Activated B cell treated with CpG ODN at 0.5 μM for 24 hours (primary cell): ENCODE results near the gene KDM4B. TPM values are rescaled to one million over a fixed set of nuclear protein-coding genes. Genes with fewer than 3 reads are reported as not detected.
A peak's percentile ranks its signal among the peaks of the same experiment; 100 is the strongest.

Source experiments
- ATAC-seq: fragments of 200-7000 bp; cut with Tn5 transposase; one replicate; pipeline ENCODE4 v1.10.0; 2021; ENCODE audit warnings: low read depth, mild to moderate bottlenecking, moderate library complexity
- CTCF ChIA-PET: fragments of 350-600 bp; sonication (Branson Sonifier 250); formaldehyde crosslinking; loops from one replicate; lab custom pipeline; 2021; ENCODE audit warnings: antibody characterized with exemption; lab: Charles Lee
- POLR2A ChIA-PET: fragments of 350-600 bp; sonication (Branson Sonifier 250); formaldehyde crosslinking; loops from one replicate; lab custom pipeline; 2021; ENCODE audit warnings: antibody characterized with exemption; lab: Charles Lee
- DNase-seq: peaks from one replicate; pipeline ENCODE4 v3.0.0; 2022
- H3K27ac Mint-ChIP-seq: one replicate; pipeline ENCODE4 v1.8.0; 2020; ENCODE audit warnings: mixed read lengths
- H3K27me3 Mint-ChIP-seq: one replicate; pipeline ENCODE4 v1.8.0; 2021; ENCODE audit warnings: mixed read lengths
- H3K36me3 Mint-ChIP-seq: one replicate; pipeline ENCODE4 v1.8.0; 2021; ENCODE audit warnings: low read depth, mixed read lengths
- H3K4me1 Mint-ChIP-seq: one replicate; pipeline ENCODE4 v1.8.0; 2021; ENCODE audit warnings: mixed read lengths
- H3K4me3 Mint-ChIP-seq: one replicate; pipeline ENCODE4 v1.8.0; 2020; ENCODE audit warnings: mild to moderate bottlenecking, mixed read lengths
- H3K9me3 Mint-ChIP-seq: one replicate; pipeline ENCODE4 v1.8.0; 2020; ENCODE audit warnings: mixed read lengths
- CTCF ChIP-seq: fragments of 200-600 bp; IDR thresholded peaks from one replicate; pipeline ENCODE4 v1.8.0; 2022; ENCODE audit warnings: antibody characterized with exemption, mild to moderate bottlenecking
- intact Hi-C: fragments of 100-400 bp; cut with micrococcal nuclease; formaldehyde crosslinking; loops from one replicate; pipeline ENCODE4 v1.15.1; 2024
- total RNA-seq: library from RNA; stranded (reverse); gene quantifications from 2 replicates; pipeline ENCODE4 v1.2.3, GENCODE V29; 2022

KDM4B gene
- total RNA-seq, 1 donor from 2014 or later: 88.9 TPM

DNA sequence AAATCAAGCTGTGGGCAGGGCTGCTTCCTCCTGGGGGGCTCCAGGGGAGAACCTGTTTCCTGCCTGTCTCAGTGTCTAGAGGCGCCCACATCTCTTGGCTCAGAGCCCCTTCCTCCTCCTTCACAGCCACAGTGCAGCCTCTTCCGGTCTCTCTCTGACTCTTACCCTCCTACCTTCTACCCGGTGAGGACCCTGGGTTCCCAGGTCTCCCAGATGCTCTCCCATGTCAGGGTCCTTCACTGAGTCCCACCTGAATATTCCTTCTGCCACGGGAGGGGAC, 153.1 kb downstream of the KDM4B start:
- no peaks in the 10 kb centered on the region for H3K27me3 Mint-ChIP-seq

GRCh38 chr19:5122671-5123409, 153.9 kb downstream of the KDM4B start:
- H3K9me3 Mint-ChIP-seq: no peaks in the 10 kb centered on the region
- ChIA-PET POLR2A (no interaction called here), CTCF (no interaction called here)
- DNase-seq (no peak), ATAC-seq (no peak)
- H3K36me3 Mint-ChIP-seq: peaks cover 21% of the 10 kb centered on the region
- no peak overlapping the region for H3K4me3 Mint-ChIP-seq
- H3K27ac Mint-ChIP-seq: peak overlapping the region; percentile 85
- intact Hi-C loops: no loop called here
- no peaks in the 10 kb centered on the region for H3K27me3 Mint-ChIP-seq
- no peak for TF ChIP-seq CTCF
- H3K4me1 Mint-ChIP-seq: peaks cover 54% of the 10 kb centered on the region

More for the DNA sequence above, 153.1 kb downstream of the KDM4B start:
- no peak for TF ChIP-seq CTCF
- POLR2A ChIA-PET: interaction anchor here (0.9 to 1.6 kb wide), 2 partner anchors 9 to 17 kb away, joined by 3 to 8 read pairs; no protein-coding TSS in a partner anchor
- peaks cover 21% of the 10 kb centered on the region for H3K36me3 Mint-ChIP-seq
- CTCF ChIA-PET: no interaction called here
- ATAC-seq (no peak), DNase-seq (no peak)
- peaks cover 48% of the 10 kb centered on the region for H3K4me1 Mint-ChIP-seq
- H3K4me3 Mint-ChIP-seq: no peak overlapping the region
- intact Hi-C loops: no loop called here
- no peaks in the 10 kb centered on the region for H3K9me3 Mint-ChIP-seq
- peak overlapping the region; percentile 85 for H3K27ac Mint-ChIP-seq

- Mint-ChIP-seq H3K27ac (no peak overlapping the region), H3K27me3 (no peaks in the 10 kb centered on the region), H3K4me1 (peaks cover 62% of the 10 kb centered on the region), H3K36me3 (peaks cover 21% of the 10 kb centered on the region), H3K4me3 (no peak overlapping the region), H3K9me3 (no peaks in the 10 kb centered on the region)
- intact Hi-C loops: no loop called here
- ChIA-PET CTCF (no interaction called here), POLR2A (no interaction called here)
- no peak for TF ChIP-seq CTCF
- no peak for DNase-seq
- no peak for ATAC-seq
Measured at GRCh38 chr19:5123646-5124045, 154.7 kb downstream of the KDM4B start.

DNA sequence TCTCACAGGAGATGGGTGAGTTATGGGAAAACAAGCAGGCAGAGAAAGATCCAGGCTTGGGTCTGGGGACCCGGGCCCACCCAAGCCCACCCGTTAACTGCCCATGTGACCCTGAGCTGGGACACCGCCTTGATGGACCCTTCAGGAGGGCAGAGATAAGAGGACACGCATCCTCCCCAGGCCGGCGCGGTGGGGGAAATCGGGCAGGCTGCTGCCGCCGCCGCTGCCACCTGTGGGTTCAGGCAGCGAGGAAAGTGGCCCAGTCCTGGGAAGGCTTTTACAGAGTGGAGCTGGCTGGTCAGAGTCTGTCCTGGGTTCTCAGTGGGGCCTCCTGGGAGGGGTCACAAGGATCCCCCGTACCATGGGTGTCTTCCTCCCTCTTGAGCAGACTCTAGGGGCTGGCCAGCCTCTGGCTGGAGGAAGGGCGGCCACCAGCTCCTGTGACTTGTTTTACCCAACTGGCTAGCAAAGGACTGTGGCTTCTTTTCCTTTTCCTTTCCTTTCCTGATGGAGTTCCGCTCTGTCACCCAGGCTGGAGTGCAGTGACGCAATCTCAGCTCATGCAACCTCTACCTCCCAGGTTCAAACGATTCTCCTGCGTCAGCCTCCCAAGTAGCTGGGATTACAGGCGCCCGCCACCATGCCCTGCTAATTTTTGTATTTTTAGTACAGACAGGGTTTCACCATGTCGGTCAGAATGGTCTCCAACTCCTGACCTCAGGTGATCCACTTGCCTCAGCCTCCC, 155.4 kb downstream of the KDM4B start:
- Mint-ChIP-seq H3K9me3 (no peaks in the 10 kb centered on the region), H3K4me1 (peaks cover 68% of the 10 kb centered on the region), H3K36me3 (peaks cover 17% of the 10 kb centered on the region), H3K27me3 (no peaks in the 10 kb centered on the region), H3K27ac (peak overlapping the region; percentile 50), H3K4me3 (no peak overlapping the region)
- TF ChIP-seq CTCF: no peak
- intact Hi-C loops: no loop called here
- ATAC-seq (no peak), DNase-seq (no peak)
- ChIA-PET CTCF (no interaction called here), POLR2A (interaction anchor here (0.6 kb wide), 1 partner anchor 25 kb away, joined by 3 read pairs; no protein-coding TSS in a partner anchor)

DNA sequence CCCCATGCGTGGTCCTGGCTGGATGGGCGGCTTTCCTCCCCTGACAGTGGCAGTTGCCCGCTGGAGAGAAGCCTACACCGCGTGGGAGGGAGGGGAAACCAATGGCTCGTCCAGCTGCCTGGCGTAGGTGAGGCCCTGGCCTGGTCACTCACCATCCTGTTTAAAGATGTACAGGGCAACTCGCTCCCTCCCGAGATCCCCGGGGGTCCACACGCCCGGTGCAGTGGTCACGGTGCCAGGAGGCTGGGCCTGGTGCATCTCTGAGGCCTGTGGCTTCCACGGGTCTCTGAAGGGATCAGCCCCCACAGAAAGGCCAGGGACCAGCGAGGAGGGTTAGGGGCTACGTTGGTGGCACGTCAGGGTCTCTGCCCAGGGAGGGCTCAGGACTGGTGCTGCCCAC, 156.5 kb downstream of the KDM4B start:
- H3K4me3 Mint-ChIP-seq: no peak overlapping the region
- peaks cover 14% of the 10 kb centered on the region for H3K36me3 Mint-ChIP-seq
- peak overlapping the region; percentile 91 for H3K27ac Mint-ChIP-seq
- intact Hi-C loops: no loop called here
- ChIA-PET POLR2A (interaction anchor here (1.6 kb wide), 1 partner anchor 51 kb away, joined by 3 read pairs; no protein-coding TSS in a partner anchor), CTCF (interaction anchor here (2.4 kb wide), 1 partner anchor 72 kb away, joined by 9 read pairs; no protein-coding TSS in a partner anchor)
- TF ChIP-seq CTCF: no peak
- no peak for ATAC-seq
- H3K9me3 Mint-ChIP-seq: no peaks in the 10 kb centered on the region
- DNase-seq: no peak
- peaks cover 79% of the 10 kb centered on the region for H3K4me1 Mint-ChIP-seq
- no peaks in the 10 kb centered on the region for H3K27me3 Mint-ChIP-seq
